ENCODE data around the gene PPM1H.
"Not testable (repeated sequence)": the region's sequence is repeated elsewhere in the genome, so short reads cannot be mapped to it uniquely, and the experiment has no call there.

The PPM1H gene

DNA sequence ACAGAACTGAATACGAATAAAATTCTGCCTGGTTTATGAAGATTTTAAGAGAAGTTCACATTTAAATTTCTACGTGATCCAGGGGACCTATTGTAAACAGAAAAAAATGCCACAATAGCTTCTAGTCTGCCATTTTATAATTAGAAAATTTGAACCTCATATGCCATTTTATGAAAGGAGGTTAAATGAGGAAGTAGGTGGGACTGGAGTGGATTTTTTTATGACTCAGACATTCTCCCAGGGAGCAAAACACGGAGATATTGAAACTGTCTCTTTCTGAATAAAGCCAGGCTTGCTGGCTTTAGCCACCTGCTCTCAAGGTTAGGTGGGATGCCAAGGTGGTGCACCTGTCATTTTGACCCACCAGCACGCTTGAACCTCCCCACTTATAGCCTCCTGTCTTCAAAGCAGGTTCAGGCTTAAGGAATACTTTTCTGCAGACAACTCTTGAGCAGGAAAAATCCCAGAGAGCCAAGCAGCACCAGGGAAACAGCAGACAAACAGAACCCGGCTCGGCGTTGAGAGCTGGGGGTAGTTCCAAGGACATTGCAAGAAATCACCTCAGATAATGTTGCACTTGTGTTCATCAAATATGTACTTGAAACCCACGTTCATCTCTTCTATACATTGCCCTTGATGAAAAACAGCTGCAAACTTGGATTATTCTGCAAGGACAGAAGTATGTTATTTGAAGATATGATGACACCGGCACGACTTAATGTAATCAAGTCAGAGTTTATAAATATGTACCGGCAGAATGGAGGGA is 203.7 kb downstream of the PPM1H start:
- no peak for DNase-seq (ENCODE audit: low read depth)

DNA sequence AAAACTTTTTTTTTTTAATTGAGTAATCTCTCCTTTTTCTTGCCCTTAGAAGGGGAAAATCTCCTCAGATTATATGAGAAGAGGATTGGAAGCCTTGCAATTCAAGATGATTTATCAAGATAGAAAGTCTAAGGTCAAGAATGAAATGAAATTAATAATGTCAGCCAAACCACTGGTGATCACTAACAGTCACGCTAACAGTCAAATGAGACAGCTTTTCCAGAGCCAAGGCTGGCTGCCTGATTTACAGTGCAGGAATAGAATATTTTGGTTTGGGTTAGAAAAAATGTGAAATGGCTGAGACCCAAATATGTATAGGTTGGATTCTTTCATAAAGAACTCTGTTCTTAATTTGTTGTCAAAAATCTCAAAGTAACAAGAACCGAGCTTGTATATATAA is 204.3 kb downstream of the PPM1H start:
- no peak for DNase-seq (ENCODE audit: low read depth)

GRCh38 chr12:62729579-62730544 is 205.1 kb downstream of the PPM1H start:
- not testable (repeated sequence) for DNase-seq (ENCODE audit: low read depth)

GRCh38 chr12:62728741-62729140 is 206.2 kb downstream of the PPM1H start:
- no peak for DNase-seq (ENCODE audit: low read depth)

- DNase-seq (ENCODE audit: low read depth), result no peak
Observed at GRCh38 chr12:62726471-62726980, 208.4 kb downstream of the PPM1H start.

GRCh38 chr12:62725781-62726180 is 209.2 kb downstream of the PPM1H start:
- DNase-seq (ENCODE audit: low read depth), result no peak

- peak; percentile 92 for DNase-seq (ENCODE audit: low read depth)
Observed at GRCh38 chr12:62724947-62725451, 210.0 kb downstream of the PPM1H start.

DNA sequence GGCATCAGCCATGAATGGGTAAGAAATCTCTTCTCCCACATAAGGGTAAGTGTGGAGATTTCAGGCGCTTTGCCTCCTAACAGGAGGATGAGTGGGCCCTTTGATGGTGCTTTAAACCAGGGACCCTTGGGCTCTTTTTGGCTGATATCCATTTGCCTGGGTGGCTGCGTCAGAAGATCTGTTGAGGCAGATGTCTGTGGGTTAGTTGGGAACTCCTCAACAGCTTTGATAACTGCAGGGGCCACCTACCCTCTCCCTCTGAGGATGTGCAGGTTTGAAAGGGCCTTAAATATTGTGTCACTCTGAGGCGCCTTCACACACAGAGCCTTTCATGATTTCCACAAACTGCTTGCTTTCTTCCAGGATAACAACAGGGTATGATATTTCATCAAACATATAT is 210.7 kb downstream of the PPM1H start:
- DNase-seq (ENCODE audit: low read depth), result no peak

GRCh38 chr12:62722971-62723680 is 211.8 kb downstream of the PPM1H start:
- DNase-seq (ENCODE audit: low read depth), result no peak

- no peak for DNase-seq (ENCODE audit: low read depth)
Observed at GRCh38 chr12:62720661-62721330, 214.2 kb downstream of the PPM1H start.

GRCh38 chr12:62720025-62720424 is 214.9 kb downstream of the PPM1H start:
- no peak for DNase-seq (ENCODE audit: low read depth)

- DNase-seq (ENCODE audit: low read depth), result no peak
Observed at GRCh38 chr12:62718762-62719426, 216.1 kb downstream of the PPM1H start.

DNA sequence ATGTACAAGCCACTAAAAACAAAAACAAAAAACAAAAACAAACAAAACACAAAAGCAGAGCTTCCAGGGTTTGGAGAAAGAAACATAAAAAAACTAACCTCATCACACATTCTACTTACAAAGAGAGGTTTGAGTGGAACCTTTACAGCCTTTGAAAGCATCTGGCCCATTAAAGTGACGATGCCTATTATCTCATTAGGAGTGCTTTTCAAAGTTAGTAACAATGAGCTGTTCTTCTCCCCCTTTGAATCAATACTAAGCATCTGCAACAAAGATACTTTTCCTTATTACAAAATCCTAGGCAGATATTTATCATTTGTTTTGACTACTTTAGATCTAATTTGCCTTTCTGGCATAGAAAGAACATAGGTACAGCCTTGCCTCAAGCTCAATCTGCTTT is 217.3 kb downstream of the PPM1H start:
- DNase-seq (ENCODE audit: low read depth), result no peak

DNA sequence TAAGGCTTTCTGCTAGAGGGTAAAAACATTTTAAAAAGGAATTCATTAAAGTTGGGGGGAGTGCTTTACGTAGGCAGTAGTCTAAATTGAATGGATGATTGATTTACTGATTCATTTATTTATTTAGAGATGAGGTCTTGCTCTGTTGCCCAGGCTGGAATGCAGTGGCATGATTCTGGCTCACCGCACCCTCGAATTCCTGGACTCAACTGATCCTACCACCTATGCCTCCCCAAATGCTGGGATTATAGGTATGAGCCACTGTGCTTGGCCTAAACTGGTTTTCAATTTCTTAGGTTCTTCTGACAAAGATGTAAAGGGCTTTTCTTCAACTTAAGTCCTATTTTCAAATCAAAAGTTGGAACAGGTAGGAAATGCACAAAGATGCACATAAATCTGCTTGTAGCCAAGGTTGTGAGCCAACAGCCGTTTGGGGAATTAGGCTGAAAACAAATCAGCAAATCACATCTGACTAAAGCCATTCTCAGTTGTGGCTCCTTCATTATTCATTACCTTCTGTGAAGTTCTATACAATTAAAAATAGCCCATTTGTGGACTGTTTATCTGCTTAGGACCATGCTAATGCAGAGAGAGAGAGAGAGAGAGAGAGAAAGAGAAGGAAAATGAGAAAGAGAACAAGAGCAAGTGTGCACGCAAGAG is 218.0 kb downstream of the PPM1H start:
- DNase-seq (ENCODE audit: low read depth), result no peak

GRCh38 chr12:62716037-62716436 is 218.9 kb downstream of the PPM1H start:
- DNase-seq (ENCODE audit: low read depth), result no peak

DNA sequence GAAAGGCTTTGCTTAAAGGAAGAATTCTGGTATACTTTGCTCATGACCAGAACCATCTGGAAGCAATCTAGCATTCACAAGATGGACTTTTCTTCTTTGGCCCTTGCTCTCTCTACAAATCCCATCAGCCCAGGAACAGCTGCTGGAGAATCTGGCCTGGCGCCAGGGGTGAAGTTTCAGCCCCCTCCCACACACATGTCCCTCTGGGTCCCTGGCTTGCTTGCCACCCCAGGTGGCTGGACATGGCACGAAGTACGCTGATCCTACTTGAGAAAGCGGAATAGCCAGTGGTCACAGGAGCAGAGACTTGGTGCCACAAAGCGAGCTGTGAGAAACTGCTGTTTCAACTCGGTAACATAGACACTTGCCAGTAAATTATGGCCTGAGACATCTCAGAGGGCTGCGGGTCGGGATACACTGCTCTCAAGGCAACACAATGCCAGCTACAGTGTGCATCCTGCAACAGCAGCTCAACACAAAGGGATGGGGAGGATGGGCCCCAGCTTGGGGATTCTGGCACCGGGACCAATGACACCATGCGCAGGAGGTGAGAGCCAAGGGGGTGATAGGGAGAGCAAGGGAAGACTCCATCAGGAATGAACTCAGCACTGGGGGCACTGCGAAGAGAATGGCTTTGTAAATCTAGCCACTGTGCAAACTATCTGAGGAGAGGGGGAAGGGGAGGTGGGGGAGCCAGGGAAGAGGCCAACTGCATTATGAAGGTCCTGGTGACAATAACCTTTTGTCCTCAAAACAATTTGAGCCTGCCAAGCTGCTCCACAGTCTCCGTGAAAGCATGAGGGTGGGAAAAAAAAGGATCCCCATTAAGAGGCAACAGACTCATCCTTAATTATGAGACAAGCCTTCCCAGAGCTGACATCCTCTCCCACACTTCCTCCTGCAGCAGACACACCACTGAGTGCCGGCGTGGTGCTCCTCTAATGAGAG is 219.9 kb downstream of the PPM1H start:
- DNase-seq (ENCODE audit: low read depth), result no peak

DNA sequence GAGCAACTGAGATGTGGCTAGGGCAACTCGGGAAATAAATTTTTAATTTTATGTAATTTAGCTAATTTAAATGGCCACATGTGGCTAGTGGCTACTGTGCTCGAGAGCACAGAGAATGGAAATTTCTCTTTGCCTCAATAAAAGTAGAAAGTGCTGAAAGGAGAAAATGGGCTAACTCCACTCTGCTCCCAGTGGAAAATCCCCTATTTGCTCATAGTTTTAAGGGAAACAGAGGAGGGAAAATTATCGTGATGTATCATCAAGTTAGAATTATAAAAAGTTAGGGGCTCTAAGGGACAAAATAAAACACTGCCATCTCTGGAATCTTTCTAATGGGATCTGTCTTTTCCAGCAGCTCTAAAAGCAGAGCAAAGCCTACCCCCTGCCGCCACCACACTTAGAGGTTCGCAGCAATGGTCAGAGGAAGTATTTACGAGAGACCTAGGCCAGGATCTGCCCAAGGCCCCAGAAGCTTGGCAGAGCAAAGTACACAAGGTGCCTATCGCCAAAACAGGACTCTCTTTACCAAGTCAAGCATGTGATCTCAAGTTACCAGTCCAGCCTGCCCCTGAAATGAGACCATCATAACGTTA is 220.7 kb downstream of the PPM1H start:
- DNase-seq (ENCODE audit: low read depth), result no peak

GRCh38 chr12:62713723-62714122 is 221.2 kb downstream of the PPM1H start:
- DNase-seq (ENCODE audit: low read depth), result no peak
